NB4 (cell line): Measurements from ENCODE around the gene IFITM1.
"Not testable (repeated sequence)": the region's sequence is repeated elsewhere in the genome, so short reads cannot be mapped to it uniquely, and the experiment has no call there.

ENCODE experiments used
- DNase-seq: peaks from one replicate; pipeline ENCODE4 v3.0.0; 2010; ENCODE audit warnings: low read depth
- H3K4me3 ChIP-seq: one replicate; pipeline ENCODE4 v1.5.1; 2011; ENCODE audit warnings: mild to moderate bottlenecking, low read depth, low read length, moderate library complexity
- CTCF ChIP-seq: IDR thresholded peaks from one replicate; pipeline ENCODE4 v1.5.1; 2012; ENCODE audit warnings: low read depth, low read length
- MAX ChIP-seq: IDR thresholded peaks from 2 replicates; pipeline ENCODE4 v1.6.1; 2011; ENCODE audit warnings: low read depth, low read length
- MYC ChIP-seq: IDR thresholded peaks from 2 replicates; pipeline ENCODE4 v1.6.1; 2011; ENCODE audit warnings: low read depth, low read length
- POLR2A ChIP-seq: IDR thresholded peaks from 2 replicates; pipeline ENCODE4 v1.6.1; 2011; ENCODE audit warnings: mild to moderate bottlenecking; ENCODE audit not compliant: insufficient read length; ENCODE audit errors: extremely low read depth

The IFITM1 gene

GRCh38 chr11:313304-313786 lies 495 bp upstream of the IFITM1 start:
- peak; percentile 55 for DNase-seq
- TF ChIP-seq MAX (no peak; the same call in 1 of the 2 replicates), POLR2A (no peak), CTCF (no peak), MYC (no peak)
- peak overlapping the region; percentile 73 for H3K4me3 ChIP-seq

GRCh38 chr11:314554-314875 lies 675 bp downstream of the IFITM1 start:
- DNase-seq = not testable (repeated sequence)
- H3K4me3 ChIP-seq = peak overlapping the region; percentile 73

- TF ChIP-seq CTCF (no peak), POLR2A (no peak), MAX (no peak), MYC (no peak)
- H3K4me3 ChIP-seq = peak overlapping the region; percentile 73
- no peak for DNase-seq
These were observed 1.2 kb downstream of the IFITM1 start for GRCh38 chr11:315051-315481.

- DNase-seq = no peak
- peak overlapping the region; percentile 73 for H3K4me3 ChIP-seq
- TF ChIP-seq MYC = no peak
- TF ChIP-seq CTCF = no peak
- no peak for TF ChIP-seq POLR2A
- no peak for TF ChIP-seq MAX
These were observed 1.7 kb downstream of the IFITM1 start for GRCh38 chr11:315516-315994.

- peak; percentile 37 for DNase-seq
- H3K4me3 ChIP-seq = no peak overlapping the region
- TF ChIP-seq MAX (no peak), POLR2A (no peak), MYC (no peak), CTCF (no peak)
These were observed 2.3 kb downstream of the IFITM1 start for GRCh38 chr11:316031-316701.

GRCh38 chr11:316891-317301 lies 3.1 kb downstream of the IFITM1 start:
- no peak for TF ChIP-seq MYC
- TF ChIP-seq POLR2A = no peak
- TF ChIP-seq MAX = no peak
- TF ChIP-seq CTCF = no peak
- DNase-seq = no peak
- H3K4me3 ChIP-seq = no peak overlapping the region

GRCh38 chr11:317668-318404 lies 4.0 kb downstream of the IFITM1 start:
- not testable (repeated sequence) for DNase-seq, H3K4me3 ChIP-seq

- peak overlapping the region; percentile 28 for H3K4me3 ChIP-seq
- DNase-seq = not testable (repeated sequence)
These were observed 4.7 kb downstream of the IFITM1 start for GRCh38 chr11:318405-319120.
